ENCODE data around the gene IDI1.
"Not testable (repeated sequence)": the region's sequence is repeated elsewhere in the genome, so short reads cannot be mapped to it uniquely, and the experiment has no call there.

The IDI1 gene

GRCh38 chr10:1049425-1049958 is 573 bp upstream of the IDI1 start:
- peaks cover 5% of the 10 kb centered on the region for H3K36me3 ChIP-seq (ENCODE audit: control insufficient read depth, insufficient read depth, low read length)
- 1% methylated on average over 33 to 34 of the region's 34 CpGs for WGBS, 2 experiments
- no peaks in the 10 kb centered on the region for H3K27me3 ChIP-seq (ENCODE audit: control insufficient read depth, insufficient read depth, low read length, poor library complexity, severe bottlenecking)
- H3K4me3 ChIP-seq (ENCODE audit: insufficient read depth, low read depth, low read length), result peak overlapping the region; percentile 95
- no peaks in the 10 kb centered on the region for H3K9me3 ChIP-seq (ENCODE audit: control insufficient read depth, low read length)
- peak overlapping the region; percentile 99 for H3K27ac ChIP-seq (ENCODE audit: insufficient read depth, low read depth, low read length, poor library complexity, severe bottlenecking)
- H3K4me1 ChIP-seq (ENCODE audit: control insufficient read depth, insufficient read depth, low read length), result peaks cover 7% of the 10 kb centered on the region

- WGBS, 2 experiments, result 0% methylated on average over 37 of the region's 37 CpGs
- Histone ChIP-seq H3K9me3 (ENCODE audit: control insufficient read depth, low read length) (no peaks in the 10 kb centered on the region), H3K27me3 (ENCODE audit: control insufficient read depth, insufficient read depth, low read length, poor library complexity, severe bottlenecking) (no peaks in the 10 kb centered on the region), H3K27ac (ENCODE audit: insufficient read depth, low read depth, low read length, poor library complexity, severe bottlenecking) (peak overlapping the region; percentile 99), H3K4me1 (ENCODE audit: control insufficient read depth, insufficient read depth, low read length) (peaks cover 5% of the 10 kb centered on the region), H3K4me3 (ENCODE audit: insufficient read depth, low read depth, low read length) (peak overlapping the region; percentile 95), H3K36me3 (ENCODE audit: control insufficient read depth, insufficient read depth, low read length) (peaks cover 4% of the 10 kb centered on the region)
These were observed 579 bp downstream of the IDI1 start for GRCh38 chr10:1048349-1048731.

DNA sequence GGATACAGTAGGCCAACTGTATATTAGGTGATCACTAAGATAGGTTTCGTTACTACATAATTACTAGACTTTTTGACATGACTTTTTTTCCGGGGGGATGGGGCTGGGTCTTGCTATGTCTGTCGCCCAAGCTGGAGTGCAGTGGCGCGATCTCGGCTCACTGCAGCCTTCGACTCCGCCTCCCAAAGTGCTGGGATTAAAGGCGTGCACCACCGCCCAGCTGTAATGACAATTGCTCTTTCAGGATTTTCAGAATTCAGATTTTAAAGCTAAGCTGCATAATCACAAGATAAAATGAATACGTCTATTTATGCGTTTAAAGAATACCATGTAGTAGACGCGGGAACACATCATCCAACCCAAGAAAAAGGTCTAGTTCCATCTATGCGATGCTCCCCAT is 982 bp downstream of the IDI1 start:
- Histone ChIP-seq H3K4me1 (ENCODE audit: control insufficient read depth, insufficient read depth, low read length) (peaks cover 5% of the 10 kb centered on the region), H3K36me3 (ENCODE audit: control insufficient read depth, insufficient read depth, low read length) (peaks cover 4% of the 10 kb centered on the region), H3K27ac (ENCODE audit: insufficient read depth, low read depth, low read length, poor library complexity, severe bottlenecking) (no peak overlapping the region), H3K4me3 (ENCODE audit: insufficient read depth, low read depth, low read length) (peak overlapping the region; percentile 95), H3K27me3 (ENCODE audit: control insufficient read depth, insufficient read depth, low read length, poor library complexity, severe bottlenecking) (no peaks in the 10 kb centered on the region), H3K9me3 (ENCODE audit: control insufficient read depth, low read length) (no peaks in the 10 kb centered on the region)
- WGBS, 2 experiments, result 6 to 8% methylated on average over 15 of the region's 15 CpGs

- no peaks in the 10 kb centered on the region for H3K4me1 ChIP-seq (ENCODE audit: control insufficient read depth, insufficient read depth, low read length)
- no peaks in the 10 kb centered on the region for H3K9me3 ChIP-seq (ENCODE audit: control insufficient read depth, low read length)
- WGBS, 2 experiments, result 84 to 85% methylated on average over 6 of the region's 6 CpGs
- H3K4me3 ChIP-seq (ENCODE audit: insufficient read depth, low read depth, low read length), result no peak overlapping the region
- H3K27me3 ChIP-seq (ENCODE audit: control insufficient read depth, insufficient read depth, low read length, poor library complexity, severe bottlenecking), result no peaks in the 10 kb centered on the region
- peaks cover 15% of the 10 kb centered on the region for H3K36me3 ChIP-seq (ENCODE audit: control insufficient read depth, insufficient read depth, low read length)
- H3K27ac ChIP-seq (ENCODE audit: insufficient read depth, low read depth, low read length, poor library complexity, severe bottlenecking), result no peak overlapping the region
These were observed 3.5 kb downstream of the IDI1 start for GRCh38 chr10:1045415-1045814.

DNA sequence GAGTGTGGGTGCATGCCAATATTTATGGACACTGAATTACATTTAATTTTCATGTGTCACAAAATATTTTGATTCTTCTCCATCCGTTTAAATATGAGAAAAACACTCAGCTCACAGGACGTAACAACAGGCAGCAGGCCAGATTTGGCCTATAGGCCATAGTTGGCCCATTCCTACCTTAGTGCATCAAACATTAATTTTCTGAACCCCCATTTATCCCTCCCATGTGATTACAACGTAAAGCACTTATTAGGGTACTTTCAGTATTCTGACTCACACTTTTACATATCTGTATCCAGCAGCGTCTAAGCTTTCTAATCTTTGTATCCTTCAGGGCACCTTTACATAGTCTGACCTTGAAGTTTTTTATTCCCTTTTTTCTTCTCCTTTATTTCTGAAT is 4.0 kb downstream of the IDI1 start:
- H3K36me3 ChIP-seq (ENCODE audit: control insufficient read depth, insufficient read depth, low read length), result peaks cover 19% of the 10 kb centered on the region
- no peak overlapping the region for H3K27ac ChIP-seq (ENCODE audit: insufficient read depth, low read depth, low read length, poor library complexity, severe bottlenecking)
- no peak overlapping the region for H3K4me3 ChIP-seq (ENCODE audit: insufficient read depth, low read depth, low read length)
- H3K27me3 ChIP-seq (ENCODE audit: control insufficient read depth, insufficient read depth, low read length, poor library complexity, severe bottlenecking), result no peaks in the 10 kb centered on the region
- WGBS, 2 experiments, result 92 to 94% methylated on average over 4 of the region's 4 CpGs
- H3K4me1 ChIP-seq (ENCODE audit: control insufficient read depth, insufficient read depth, low read length), result no peaks in the 10 kb centered on the region
- H3K9me3 ChIP-seq (ENCODE audit: control insufficient read depth, low read length), result no peaks in the 10 kb centered on the region

DNA sequence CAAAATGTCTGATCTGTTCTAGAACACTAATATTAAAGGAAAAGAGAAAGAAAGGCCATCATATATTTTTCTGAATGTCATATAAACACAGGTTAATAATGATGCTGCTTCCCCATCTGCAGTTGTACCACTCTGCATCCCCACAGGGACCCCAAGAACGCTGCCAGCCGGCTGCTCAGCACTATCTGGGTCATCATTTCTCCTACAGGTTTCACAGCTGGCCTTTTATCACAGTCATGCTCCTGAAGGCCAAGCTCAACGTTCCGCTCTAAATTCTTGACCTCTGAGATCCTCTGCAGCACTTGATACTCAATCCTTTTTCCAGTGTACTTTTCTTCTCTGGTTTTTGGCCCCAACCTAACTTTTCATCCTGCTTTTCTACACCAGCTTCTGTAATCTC is 4.8 kb downstream of the IDI1 start:
- Histone ChIP-seq H3K9me3 (ENCODE audit: control insufficient read depth, low read length) (no peaks in the 10 kb centered on the region), H3K4me3 (ENCODE audit: insufficient read depth, low read depth, low read length) (no peak overlapping the region), H3K4me1 (ENCODE audit: control insufficient read depth, insufficient read depth, low read length) (no peaks in the 10 kb centered on the region), H3K36me3 (ENCODE audit: control insufficient read depth, insufficient read depth, low read length) (peaks cover 20% of the 10 kb centered on the region), H3K27ac (ENCODE audit: insufficient read depth, low read depth, low read length, poor library complexity, severe bottlenecking) (no peak overlapping the region), H3K27me3 (ENCODE audit: control insufficient read depth, insufficient read depth, low read length, poor library complexity, severe bottlenecking) (no peaks in the 10 kb centered on the region)
- WGBS, 2 experiments, result 91 to 92% methylated on average over 4 of the region's 4 CpGs

GRCh38 chr10:1043532-1043995 is 5.4 kb downstream of the IDI1 start:
- Histone ChIP-seq H3K9me3 (ENCODE audit: control insufficient read depth, low read length) (no peaks in the 10 kb centered on the region), H3K27me3 (ENCODE audit: control insufficient read depth, insufficient read depth, low read length, poor library complexity, severe bottlenecking) (no peaks in the 10 kb centered on the region), H3K36me3 (ENCODE audit: control insufficient read depth, insufficient read depth, low read length) (peaks cover 20% of the 10 kb centered on the region), H3K4me3 (ENCODE audit: insufficient read depth, low read depth, low read length) (no peak overlapping the region), H3K4me1 (ENCODE audit: control insufficient read depth, insufficient read depth, low read length) (no peaks in the 10 kb centered on the region), H3K27ac (ENCODE audit: insufficient read depth, low read depth, low read length, poor library complexity, severe bottlenecking) (no peak overlapping the region)
- WGBS, 2 experiments, result 95% methylated on average over 12 of the region's 12 CpGs

DNA sequence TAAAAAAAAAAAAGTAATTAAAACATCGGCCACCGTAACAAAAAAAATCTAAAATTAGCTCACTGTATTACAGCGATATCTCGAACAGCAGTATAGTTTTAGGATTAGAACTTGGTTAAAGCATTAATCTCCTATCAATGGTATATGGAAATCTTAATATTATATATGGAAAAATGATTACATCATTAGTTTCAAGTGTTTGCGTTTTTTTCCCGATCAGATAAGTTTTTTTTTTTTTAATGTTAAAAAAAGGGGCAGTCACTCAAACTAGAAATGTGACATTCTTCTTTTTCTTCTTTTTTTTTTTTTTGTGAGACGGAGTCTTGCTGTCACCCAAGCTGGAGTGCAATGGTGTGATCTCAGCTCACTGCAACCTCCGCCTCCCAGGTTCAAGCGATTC is 7.4 kb downstream of the IDI1 start:
- Histone ChIP-seq H3K9me3 (ENCODE audit: control insufficient read depth, low read length) (no peaks in the 10 kb centered on the region), H3K27ac (ENCODE audit: insufficient read depth, low read depth, low read length, poor library complexity, severe bottlenecking) (no peak overlapping the region), H3K4me3 (ENCODE audit: insufficient read depth, low read depth, low read length) (no peak overlapping the region), H3K36me3 (ENCODE audit: control insufficient read depth, insufficient read depth, low read length) (peaks cover 20% of the 10 kb centered on the region), H3K27me3 (ENCODE audit: control insufficient read depth, insufficient read depth, low read length, poor library complexity, severe bottlenecking) (no peaks in the 10 kb centered on the region), H3K4me1 (ENCODE audit: control insufficient read depth, insufficient read depth, low read length) (no peaks in the 10 kb centered on the region)
- WGBS, 2 experiments, result 97% methylated on average over 6 to 8 of the region's 9 CpGs

DNA sequence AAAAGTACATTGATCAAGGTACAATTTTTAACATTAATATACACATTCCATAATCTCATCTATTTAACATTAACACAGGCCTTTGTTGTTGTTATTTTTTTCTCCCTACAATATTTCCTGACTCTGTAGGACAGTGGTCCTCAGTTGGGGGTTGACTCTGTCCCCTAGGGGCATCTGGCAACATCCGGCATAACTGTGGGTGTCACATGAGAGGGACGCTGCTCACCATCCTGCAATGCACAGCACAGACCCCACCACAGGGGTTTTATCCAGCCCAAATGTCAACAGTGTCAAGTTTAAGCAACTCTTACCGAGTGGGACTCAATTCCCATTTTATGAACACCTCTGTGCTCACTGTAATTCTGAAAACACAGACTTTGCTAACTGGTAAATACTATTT is 8.8 kb downstream of the IDI1 start:
- H3K4me3 ChIP-seq (ENCODE audit: insufficient read depth, low read depth, low read length), result no peak overlapping the region
- no peak overlapping the region for H3K27ac ChIP-seq (ENCODE audit: insufficient read depth, low read depth, low read length, poor library complexity, severe bottlenecking)
- WGBS, 2 experiments, result 91 to 93% methylated on average over 3 of the region's 3 CpGs
- H3K4me1 ChIP-seq (ENCODE audit: control insufficient read depth, insufficient read depth, low read length), result no peaks in the 10 kb centered on the region
- H3K9me3 ChIP-seq (ENCODE audit: control insufficient read depth, low read length), result no peaks in the 10 kb centered on the region
- H3K27me3 ChIP-seq (ENCODE audit: control insufficient read depth, insufficient read depth, low read length, poor library complexity, severe bottlenecking), result no peaks in the 10 kb centered on the region
- peaks cover 20% of the 10 kb centered on the region for H3K36me3 ChIP-seq (ENCODE audit: control insufficient read depth, insufficient read depth, low read length)

DNA sequence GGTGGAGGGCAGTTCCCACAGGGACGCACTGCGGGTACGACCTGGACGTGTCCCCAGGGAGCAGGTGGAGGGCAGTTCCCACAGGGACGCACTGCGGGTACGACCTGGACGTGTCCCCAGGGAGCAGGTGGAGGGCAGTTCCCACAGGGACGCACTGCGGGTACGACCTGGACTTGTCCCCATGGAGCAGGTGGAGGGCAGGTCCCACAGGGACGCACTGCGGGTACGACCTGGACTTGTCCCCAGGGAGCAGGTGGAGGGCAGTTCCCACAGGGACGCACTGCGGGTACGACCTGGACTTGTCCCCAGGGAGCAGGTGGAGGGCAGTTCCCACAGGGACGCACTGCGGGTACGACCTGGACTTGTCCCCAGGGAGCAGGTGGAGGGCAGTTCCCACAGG is 10.2 kb downstream of the IDI1 start:
- not testable (repeated sequence) for H3K4me3 ChIP-seq (ENCODE audit: insufficient read depth, low read depth, low read length); H3K27ac ChIP-seq (ENCODE audit: insufficient read depth, low read depth, low read length, poor library complexity, severe bottlenecking); H3K4me1 ChIP-seq (ENCODE audit: control insufficient read depth, insufficient read depth, low read length); H3K9me3 ChIP-seq (ENCODE audit: control insufficient read depth, low read length); H3K27me3 ChIP-seq (ENCODE audit: control insufficient read depth, insufficient read depth, low read length, poor library complexity, severe bottlenecking)
- WGBS, 2 experiments, result 93% methylated on average over 11 of the region's 20 CpGs
- peaks cover 18% of the 10 kb centered on the region for H3K36me3 ChIP-seq (ENCODE audit: control insufficient read depth, insufficient read depth, low read length)

DNA sequence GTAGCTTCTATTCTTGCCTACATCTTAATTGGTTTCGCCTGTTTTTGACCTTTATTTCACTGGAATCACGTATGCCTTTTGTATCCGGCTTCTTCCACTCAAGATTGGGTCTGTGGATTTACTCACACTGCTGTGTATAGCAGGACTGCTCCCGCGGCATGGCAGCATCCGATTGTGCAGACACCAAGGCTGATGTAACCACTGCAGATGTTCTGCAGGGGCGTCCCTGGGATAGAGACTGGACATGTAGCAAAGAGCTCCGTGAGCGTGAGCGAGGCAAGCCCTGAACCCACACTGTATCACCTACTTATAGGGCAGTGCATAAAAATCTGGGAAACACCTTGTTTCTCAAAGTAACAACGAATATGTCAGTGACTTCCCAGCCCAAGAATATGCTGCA is 11.8 kb downstream of the IDI1 start:
- Histone ChIP-seq H3K36me3 (ENCODE audit: control insufficient read depth, insufficient read depth, low read length) (peaks cover 16% of the 10 kb centered on the region), H3K27ac (ENCODE audit: insufficient read depth, low read depth, low read length, poor library complexity, severe bottlenecking) (no peak overlapping the region)

More for the DNA sequence above, 11.8 kb downstream of the IDI1 start:
- 93 to 94% methylated on average over 11 of the region's 11 CpGs for WGBS, 2 experiments
- Histone ChIP-seq H3K27me3 (ENCODE audit: control insufficient read depth, insufficient read depth, low read length, poor library complexity, severe bottlenecking) (no peaks in the 10 kb centered on the region), H3K9me3 (ENCODE audit: control insufficient read depth, low read length) (no peaks in the 10 kb centered on the region), H3K4me3 (ENCODE audit: insufficient read depth, low read depth, low read length) (no peak overlapping the region), H3K4me1 (ENCODE audit: control insufficient read depth, insufficient read depth, low read length) (no peaks in the 10 kb centered on the region)

Measured in ectodermal cell (in vitro differentiated cells).